Neural cell (in vitro differentiated cells): Measurements from ENCODE around the gene WDR81. TPM values are rescaled to one million over a fixed set of nuclear protein-coding genes. Genes with fewer than 3 reads are reported as not detected.
"Not testable (repeated sequence)": the region's sequence is repeated elsewhere in the genome, so short reads cannot be mapped to it uniquely, and the experiment has no call there.

Experiments used
- H2AFZ ChIP-seq: fragments of 200-600, 300-800 bp; sonication (generic), shearing (Covaris generic); 2 replicates; pipeline ENCODE4 v1.6.0; 2014; ENCODE audit warnings: low read depth, mild to moderate bottlenecking, antibody characterized with exemption, low read length, moderate library complexity
- H3F3A ChIP-seq: fragments of 200-600 bp; shearing (Covaris generic); 2 replicates; pipeline ENCODE4 v1.6.1; 2016; ENCODE audit warnings: mild to moderate bottlenecking, moderate library complexity, mixed read lengths, antibody characterized with exemption, low read length; ENCODE audit not compliant: insufficient read depth, poor library complexity, severe bottlenecking
- H3K27ac ChIP-seq: fragments of 200-600, 300-800 bp; sonication (generic), shearing (Covaris generic); 2 replicates; pipeline ENCODE4 v1.5.1; 2014; ENCODE audit warnings: mild to moderate bottlenecking, low read length, moderate library complexity
- H3K27me3 ChIP-seq: fragments of 300-800, 200-600 bp; sonication (generic), shearing (Covaris generic); 2 replicates; pipeline ENCODE4 v1.6.0; 2014; ENCODE audit warnings: mild to moderate bottlenecking, low read depth, low read length, moderate library complexity; ENCODE audit not compliant: insufficient read depth
- H3K36me3 ChIP-seq: fragments of 300-800, 200-600 bp; sonication (generic), shearing (Covaris generic); 2 replicates; pipeline ENCODE4 v1.5.1; 2014; ENCODE audit warnings: mild to moderate bottlenecking, antibody characterized with exemption, low read length, moderate library complexity; ENCODE audit not compliant: insufficient read depth
- H3K4me2 ChIP-seq: fragments of 300-800, 200-600 bp; sonication (generic), shearing (Covaris generic); 2 replicates; pipeline ENCODE4 v1.6.0; 2014; ENCODE audit warnings: mild to moderate bottlenecking, low read length
- H3K4me3 ChIP-seq: fragments of 300-800, 200-600 bp; sonication (generic), shearing (Covaris generic); 2 replicates; pipeline ENCODE4 v1.5.1; 2014; ENCODE audit warnings: mild to moderate bottlenecking, low read length, moderate library complexity
- H3K79me2 ChIP-seq: fragments of 200-600 bp; shearing (Covaris generic); replicated peaks from 2 replicates; pipeline ENCODE4 v1.6.0; 2014; ENCODE audit warnings: mild to moderate bottlenecking, low read length, moderate library complexity; ENCODE audit not compliant: insufficient read depth
- H3K9ac ChIP-seq: fragments of 300-800, 200-600 bp; sonication (generic), shearing (Covaris generic); 2 replicates; pipeline ENCODE4 v1.6.1; 2016; ENCODE audit warnings: mild to moderate bottlenecking, low read length, mixed read lengths
- H3K9me2 ChIP-seq: fragments of 200-600 bp; shearing (Covaris generic); 2 replicates; pipeline ENCODE4 v1.6.1; 2016; ENCODE audit warnings: mild to moderate bottlenecking, low read length, mixed read lengths; ENCODE audit not compliant: insufficient read depth
- H3K9me3 ChIP-seq: fragments of 200-600, 300-800 bp; sonication (generic), shearing (Covaris generic); 2 replicates; pipeline ENCODE4 v1.6.1; 2016; ENCODE audit warnings: mild to moderate bottlenecking, mixed run types, low read length, moderate library complexity, mixed read lengths
- H4K20me1 ChIP-seq: fragments of 200-600 bp; shearing (Covaris generic); 2 replicates; pipeline ENCODE4 v1.6.1; 2016; ENCODE audit warnings: mild to moderate bottlenecking, mixed run types; ENCODE audit not compliant: insufficient read depth
- CTCF ChIP-seq: fragments of 450-650 bp; IDR thresholded peaks from 2 replicates; pipeline ENCODE4 v1.5.1; 2014; ENCODE audit warnings: antibody characterized with exemption, mild to moderate bottlenecking, moderate library complexity; ENCODE audit not compliant: poor library complexity, severe bottlenecking
- MXI1 ChIP-seq: fragments of 450-650 bp; conservative IDR thresholded peaks from 2 replicates; pipeline ENCODE4 v1.6.1; 2014; ENCODE audit warnings: antibody characterized with exemption, mild to moderate bottlenecking; ENCODE audit not compliant: poor library complexity, severe bottlenecking
- POLR2AphosphoS5 ChIP-seq: IDR thresholded peaks from 2 replicates; pipeline ENCODE4 v1.6.1; 2012
- RAD21 ChIP-seq: fragments of 450-650 bp; conservative IDR thresholded peaks from 2 replicates; pipeline ENCODE4 v1.6.1; 2014; ENCODE audit warnings: antibody characterized with exemption, mild to moderate bottlenecking, moderate library complexity
- SMC3 ChIP-seq: fragments of 450-650 bp; conservative IDR thresholded peaks from 2 replicates; pipeline ENCODE4 v1.6.1; 2014; ENCODE audit warnings: antibody characterized with exemption, mild to moderate bottlenecking, moderate library complexity; ENCODE audit not compliant: poor library complexity
- polyA plus RNA-seq: library from polyadenylated mRNA; depleted of rRNA; stranded (reverse); fragments of >200 nt; gene quantifications from 2 replicates; pipeline ENCODE4 v1.2.3, GENCODE V29; 2014

Gene WDR81
- polyA plus RNA-seq, 1 donor from 2014 or later = 5.4 TPM

- Histone ChIP-seq H4K20me1 (no peaks in the 10 kb centered on the region), H3K9me2 (no peaks in the 10 kb centered on the region), H3K9ac (no peak overlapping the region), H3K9me3 (no peaks in the 10 kb centered on the region), H3K36me3 (no peaks in the 10 kb centered on the region), H3F3A (peaks cover 4% of the 10 kb centered on the region), H3K27ac (no peak overlapping the region), H3K4me3 (no peak overlapping the region), H3K79me2 (no peaks in the 10 kb centered on the region), H3K27me3 (no peaks in the 10 kb centered on the region), H3K4me2 (no peak overlapping the region), H2AFZ (no peak overlapping the region)
- peak; percentile 82 for TF ChIP-seq SMC3
- no peak for TF ChIP-seq MXI1
- TF ChIP-seq RAD21 = peak; percentile 87
- peak; percentile 95 for TF ChIP-seq CTCF
These were observed 3.6 kb upstream of the WDR81 start for GRCh38 chr17:1720856-1721386.

GRCh38 chr17:1722022-1722421 lies 2.5 kb upstream of the WDR81 start:
- H3K27me3 ChIP-seq, H3K9me2 ChIP-seq, H3K79me2 ChIP-seq, H2AFZ ChIP-seq, H3K4me3 ChIP-seq, H3K9ac ChIP-seq, H3K9me3 ChIP-seq, H4K20me1 ChIP-seq, H3K27ac ChIP-seq, H3K36me3 ChIP-seq, H3K4me2 ChIP-seq, H3F3A ChIP-seq: not testable (repeated sequence)

- no peaks in the 10 kb centered on the region for H3K9me3 ChIP-seq
- no peak overlapping the region for H3K27ac ChIP-seq
- H2AFZ ChIP-seq = peak overlapping the region; percentile 5
These were observed 551 bp downstream of the WDR81 start for GRCh38 chr17:1724869-1725641.

More at GRCh38 chr17:1724869-1725641, 551 bp downstream of the WDR81 start:
- no peaks in the 10 kb centered on the region for H4K20me1 ChIP-seq
- H3F3A ChIP-seq = no peaks in the 10 kb centered on the region
- peak overlapping the region; percentile 64 for H3K9ac ChIP-seq
- peak overlapping the region; percentile 80 for H3K4me3 ChIP-seq
- H3K9me2 ChIP-seq = no peaks in the 10 kb centered on the region
- peak overlapping the region; percentile 76 for H3K4me2 ChIP-seq
- no peaks in the 10 kb centered on the region for H3K79me2 ChIP-seq
- TF ChIP-seq MXI1 = peak; percentile 82
- peak; percentile 7 for TF ChIP-seq SMC3
- TF ChIP-seq POLR2AphosphoS5 = no peak
- H3K27me3 ChIP-seq = no peaks in the 10 kb centered on the region
- no peaks in the 10 kb centered on the region for H3K36me3 ChIP-seq
